Endodermal cell (in vitro differentiated cells): Measurements from ENCODE around the gene AMHR2. TPM values are rescaled to one million over a fixed set of nuclear protein-coding genes. Genes with fewer than 3 reads are reported as not detected.

ENCODE experiments used
- DNase-seq: peaks from one replicate; pipeline ENCODE4 v3.0.0-alpha.2; 2017
- H3K27ac ChIP-seq: 2 replicates; pipeline ENCODE4 v1.5.1; 2013; ENCODE audit warnings: mild to moderate bottlenecking, low read depth, low read length, moderate library complexity
- H3K27me3 ChIP-seq: 2 replicates; pipeline ENCODE4 v1.6.1; 2013; ENCODE audit warnings: mild to moderate bottlenecking, low read length, moderate library complexity; ENCODE audit not compliant: insufficient read depth, control insufficient read depth, poor library complexity, severe bottlenecking
- H3K36me3 ChIP-seq: 2 replicates; pipeline ENCODE4 v1.7.0; 2013; ENCODE audit warnings: mild to moderate bottlenecking, low read length, moderate library complexity; ENCODE audit not compliant: control insufficient read depth, insufficient read depth
- H3K4me1 ChIP-seq: one replicate; pipeline ENCODE4 v1.7.0; 2013; ENCODE audit warnings: low read length; ENCODE audit not compliant: control insufficient read depth, insufficient read depth
- H3K4me3 ChIP-seq: 2 replicates; pipeline ENCODE4 v1.5.1; 2013; ENCODE audit warnings: mild to moderate bottlenecking, low read length, moderate library complexity
- H3K9ac ChIP-seq: 2 replicates; pipeline ENCODE4 v1.6.1; 2013; ENCODE audit warnings: mild to moderate bottlenecking, low read length, moderate library complexity; ENCODE audit not compliant: poor library complexity, severe bottlenecking; ENCODE audit errors: extremely low read depth
- H3K9me3 ChIP-seq: 2 replicates; pipeline ENCODE4 v1.6.1; 2013; ENCODE audit warnings: mild to moderate bottlenecking, low read length, moderate library complexity; ENCODE audit not compliant: control insufficient read depth
- H3K27ac Mint-ChIP-seq: 2 replicates; pipeline ENCODE4 v1.8.0; 2020; ENCODE audit warnings: mixed read lengths
- H3K27me3 Mint-ChIP-seq: 2 replicates; pipeline ENCODE4 v1.8.0; 2021; ENCODE audit warnings: mild to moderate bottlenecking, mixed read lengths; ENCODE audit not compliant: insufficient read depth
- H3K36me3 Mint-ChIP-seq: 2 replicates; pipeline ENCODE4 v1.8.0; 2020; ENCODE audit warnings: low read depth, mixed read lengths
- H3K4me1 Mint-ChIP-seq: 2 replicates; pipeline ENCODE4 v1.8.0; 2020; ENCODE audit warnings: mixed read lengths
- H3K4me3 Mint-ChIP-seq: 2 replicates; pipeline ENCODE4 v1.8.0; 2020; ENCODE audit warnings: mild to moderate bottlenecking, moderate library complexity, mixed read lengths
- H3K9me3 Mint-ChIP-seq: 2 replicates; pipeline ENCODE4 v1.8.0; 2020; ENCODE audit warnings: mild to moderate bottlenecking, mixed read lengths
- WGBS, 2 experiments: methylation state at CpG; one replicate each; pipeline versions ENCODE4 v1.1.5 to v1.1.7; 2013; ENCODE audit warnings: missing lambda C conversion rate in 2 of 2, mixed read lengths in 1 of 2; ENCODE audit not compliant: insufficient coverage in 1 of 2, insufficient read length in 1 of 2; 5-methylcytosine and 5-hydroxymethylcytosine counted together
- total RNA-seq, 2 donors: library from RNA; stranded (reverse); fragmentation: NEBNext Ultra II Directional in 1 of 2; extraction: Animal tissue kit (Norgen Biotek cat#: 25700) in 1 of 2; gene quantifications; 2 replicates in 1 of 2; 3 replicates in 1 of 2; pipeline ENCODE4 v1.2.1, GENCODE V29; 2021
- TF ChIP-seq, protein P1 (sequence below): fragments of 200-600 bp; sonication (generic); conservative IDR thresholded peaks from 2 replicates; pipeline ENCODE4 v1.5.0; 2021; ENCODE audit warnings: antibody characterized with exemption, mild to moderate bottlenecking

Gene AMHR2
- total RNA-seq, 2 donors from 2014 or later: 17.1 to 23.6 TPM

DNA sequence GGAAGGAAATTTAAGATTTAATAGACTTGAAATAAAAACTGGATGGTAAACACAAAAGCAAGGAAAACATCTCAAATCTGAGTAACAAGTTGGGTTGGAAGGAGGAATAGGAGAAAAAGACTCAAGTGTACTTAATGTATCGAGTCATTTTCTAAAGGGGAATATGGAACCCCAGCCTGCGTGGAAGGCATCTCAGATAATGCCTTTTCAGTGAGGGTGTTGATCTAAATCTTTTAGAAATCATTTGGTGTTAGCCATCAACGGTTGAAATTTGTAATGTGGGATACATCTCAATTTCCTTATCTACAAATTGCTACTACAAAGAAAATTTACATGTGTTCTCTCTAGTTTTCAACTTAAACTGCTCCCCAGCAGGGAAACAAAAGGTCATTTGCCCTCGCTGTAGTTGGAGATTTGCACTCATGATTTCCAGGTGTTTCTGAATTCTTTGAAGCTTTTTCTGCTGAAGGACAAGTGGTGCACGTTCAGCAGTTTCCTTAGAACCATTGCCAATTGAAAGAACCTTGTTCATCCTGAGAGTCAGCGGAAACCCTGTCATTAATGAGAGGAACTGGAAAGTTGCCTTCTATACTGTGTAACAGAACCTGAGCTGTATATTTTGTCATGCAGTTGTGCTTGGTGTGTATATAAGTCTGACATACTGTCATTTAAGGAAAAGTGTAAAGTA, 30.4 kb downstream of the AMHR2 start:
- WGBS, 2 experiments: 73 to 75% methylated on average over 5 to 6 of the region's 6 CpGs
- Histone ChIP-seq H3K27ac (no peak overlapping the region), H3K27me3 (no peaks in the 10 kb centered on the region), H3K4me1 (peaks cover 11% of the 10 kb centered on the region), H3K36me3 (peaks cover 63% of the 10 kb centered on the region), H3K4me3 (peak overlapping the region; percentile 100), H3K9me3 (no peaks in the 10 kb centered on the region), H3K9ac (peak overlapping the region; percentile 99)
- Mint-ChIP-seq H3K27me3 (no peaks in the 10 kb centered on the region), H3K9me3 (no peaks in the 10 kb centered on the region), H3K36me3 (peaks cover 55% of the 10 kb centered on the region), H3K4me1 (peaks cover 35% of the 10 kb centered on the region), H3K27ac (peak overlapping the region; percentile 82), H3K4me3 (peak overlapping the region; percentile 92)
- no peak for DNase-seq
- TF ChIP-seq, protein P1, sequence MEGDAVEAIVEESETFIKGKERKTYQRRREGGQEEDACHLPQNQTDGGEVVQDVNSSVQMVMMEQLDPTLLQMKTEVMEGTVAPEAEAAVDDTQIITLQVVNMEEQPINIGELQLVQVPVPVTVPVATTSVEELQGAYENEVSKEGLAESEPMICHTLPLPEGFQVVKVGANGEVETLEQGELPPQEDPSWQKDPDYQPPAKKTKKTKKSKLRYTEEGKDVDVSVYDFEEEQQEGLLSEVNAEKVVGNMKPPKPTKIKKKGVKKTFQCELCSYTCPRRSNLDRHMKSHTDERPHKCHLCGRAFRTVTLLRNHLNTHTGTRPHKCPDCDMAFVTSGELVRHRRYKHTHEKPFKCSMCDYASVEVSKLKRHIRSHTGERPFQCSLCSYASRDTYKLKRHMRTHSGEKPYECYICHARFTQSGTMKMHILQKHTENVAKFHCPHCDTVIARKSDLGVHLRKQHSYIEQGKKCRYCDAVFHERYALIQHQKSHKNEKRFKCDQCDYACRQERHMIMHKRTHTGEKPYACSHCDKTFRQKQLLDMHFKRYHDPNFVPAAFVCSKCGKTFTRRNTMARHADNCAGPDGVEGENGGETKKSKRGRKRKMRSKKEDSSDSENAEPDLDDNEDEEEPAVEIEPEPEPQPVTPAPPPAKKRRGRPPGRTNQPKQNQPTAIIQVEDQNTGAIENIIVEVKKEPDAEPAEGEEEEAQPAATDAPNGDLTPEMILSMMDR: no peak

DNA sequence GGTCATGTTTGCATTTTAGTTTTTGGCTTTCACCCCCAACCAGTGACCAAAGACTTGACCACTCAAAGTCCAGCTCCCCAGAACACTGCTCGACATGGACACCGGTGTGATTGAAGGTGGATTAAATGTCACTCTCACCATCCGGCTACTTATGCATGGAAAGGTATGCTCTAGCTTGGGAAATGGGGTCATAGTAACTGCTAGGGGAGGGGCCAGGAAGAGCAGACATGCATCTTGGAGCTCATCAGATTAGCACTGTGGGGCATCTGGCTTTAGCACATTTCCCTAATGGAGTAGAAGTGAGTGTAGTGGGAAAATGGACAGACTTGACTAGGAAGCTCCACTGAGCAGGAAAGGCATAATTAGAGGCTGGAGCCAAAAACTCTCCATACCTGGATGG, 31.1 kb downstream of the AMHR2 start:
- Histone ChIP-seq H3K36me3 (peaks cover 70% of the 10 kb centered on the region), H3K27ac (no peak overlapping the region), H3K9ac (peak overlapping the region; percentile 99), H3K4me1 (peaks cover 11% of the 10 kb centered on the region), H3K9me3 (no peaks in the 10 kb centered on the region), H3K27me3 (no peaks in the 10 kb centered on the region), H3K4me3 (peak overlapping the region; percentile 100)
- H3K27ac Mint-ChIP-seq: peak overlapping the region; percentile 82
- TF ChIP-seq, protein P1: no peak
- peaks cover 59% of the 10 kb centered on the region for H3K36me3 Mint-ChIP-seq
- peaks cover 38% of the 10 kb centered on the region for H3K4me1 Mint-ChIP-seq
- no peaks in the 10 kb centered on the region for H3K27me3 Mint-ChIP-seq
- peak overlapping the region; percentile 92 for H3K4me3 Mint-ChIP-seq
- DNase-seq: no peak
- H3K9me3 Mint-ChIP-seq: no peaks in the 10 kb centered on the region
- WGBS, 2 experiments: 93 to 100% methylated on average over 1 to 3 of the region's 3 CpGs

DNA sequence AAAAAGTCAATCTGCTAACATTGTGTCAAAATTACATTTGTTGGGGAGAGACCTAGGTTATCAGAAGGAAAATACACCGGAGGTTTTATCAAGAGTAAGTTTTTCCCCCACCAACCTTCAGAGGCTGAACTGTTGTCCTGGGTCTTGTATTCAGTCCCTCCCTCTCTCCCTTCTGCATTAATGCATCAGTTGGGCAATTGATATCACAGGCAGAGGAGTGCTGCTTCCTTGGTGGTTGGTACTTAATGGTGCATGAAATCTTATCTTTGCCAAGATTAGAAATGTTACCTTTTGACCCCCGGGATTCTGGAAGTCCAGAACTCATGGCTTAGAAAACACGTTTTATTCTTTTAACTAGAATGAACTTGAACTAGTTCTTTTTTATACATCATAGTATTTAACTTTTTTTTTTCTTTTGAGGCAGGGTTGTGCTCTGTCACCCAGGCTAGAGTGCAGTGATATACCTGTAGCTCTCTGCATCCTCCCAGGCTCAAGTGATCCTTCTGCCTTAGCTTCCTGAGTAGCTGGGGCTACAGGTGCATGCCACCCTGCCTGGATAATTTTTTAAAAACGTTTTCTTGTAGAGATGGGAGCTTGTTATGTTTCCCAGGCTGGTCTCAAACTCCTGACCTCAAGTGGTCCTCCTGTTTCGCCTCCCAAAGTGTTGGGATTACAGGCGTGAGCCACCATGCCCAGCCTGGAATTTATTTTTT, 33.2 kb downstream of the AMHR2 start:
- H3K27me3 Mint-ChIP-seq: no peaks in the 10 kb centered on the region
- H3K27ac Mint-ChIP-seq: peak overlapping the region; percentile 78
- no peaks in the 10 kb centered on the region for H3K27me3 ChIP-seq
- H3K36me3 ChIP-seq: peaks cover 91% of the 10 kb centered on the region
- peaks cover 53% of the 10 kb centered on the region for H3K4me1 Mint-ChIP-seq
- no peaks in the 10 kb centered on the region for H3K9me3 ChIP-seq
- TF ChIP-seq, protein P1: no peak
- H3K9ac ChIP-seq: no peak overlapping the region
- no peaks in the 10 kb centered on the region for H3K9me3 Mint-ChIP-seq
- H3K36me3 Mint-ChIP-seq: peaks cover 79% of the 10 kb centered on the region
- no peak overlapping the region for H3K4me3 Mint-ChIP-seq
- DNase-seq: no peak
- H3K4me1 ChIP-seq: peaks cover 11% of the 10 kb centered on the region
- peak overlapping the region; percentile 19 for H3K4me3 ChIP-seq
- no peak overlapping the region for H3K27ac ChIP-seq
- 91 to 94% methylated on average over 4 to 6 of the region's 6 CpGs for WGBS, 2 experiments
